ENCODE measurements around the gene CLASP1. TPM values are rescaled to one million over a fixed set of nuclear protein-coding genes. Genes with fewer than 3 reads are reported as not detected.
A peak's percentile ranks its signal among the peaks of the same experiment; 100 is the strongest.

Gene CLASP1
- total RNA-seq (2021): 45.9 and 51.9 TPM in 2 replicates
- long read RNA-seq, partial matches to known transcripts: 12 of 29 reads
- long read RNA-seq, other reads (novel, unspliced or antisense): 17 of 29 reads

- H3K4me3 Mint-ChIP-seq: peak within 1 kb of the TSS; percentile 96 to 98
- Histone ChIP-seq H3K9ac (ENCODE audit: extremely low read depth, insufficient read length, low read length) (peak within 1 kb of the TSS; percentile 97), H4K91ac (ENCODE audit: insufficient read length, low read depth, low read length) (no peak within 1 kb of the TSS), H3K4me2 (ENCODE audit: insufficient read depth, insufficient read length, low read length) (peak within 1 kb of the TSS; percentile 92), H3K79me2 (ENCODE audit: insufficient read depth, low read length) (peaks cover 15% of the 10 kb centered on the region; the same call in 1 of the 2 replicates), H2BK15ac (ENCODE audit: low read depth, low read length) (no peak within 1 kb of the TSS), H2BK12ac (ENCODE audit: insufficient read length, low read depth, low read length) (no peak within 1 kb of the TSS), H3K79me1 (ENCODE audit: insufficient read depth, low read depth, low read length, poor library complexity, severe bottlenecking) (peaks cover 5% of the 10 kb centered on the region), H3K23ac (ENCODE audit: insufficient read length, low read depth, low read length) (no peak within 1 kb of the TSS), H3K27me3 (ENCODE audit: insufficient read depth, low read length) (no peaks in the 10 kb centered on the region), H3K9me3 (ENCODE audit: control insufficient read depth, low read depth, low read length) (no peaks in the 10 kb centered on the region), H2BK120ac (ENCODE audit: low read depth, low read length, poor library complexity, severe bottlenecking) (peak within 1 kb of the TSS; percentile 0), H2AFZ (ENCODE audit: low read length) (peak within 1 kb of the TSS; percentile 97), H3K14ac (ENCODE audit: insufficient read depth, low read length) (peak within 1 kb of the TSS; percentile 76), H3K56ac (ENCODE audit: insufficient read length, low read depth, low read length) (no peak within 1 kb of the TSS), H2AK5ac (ENCODE audit: insufficient read length, low read length) (no peak within 1 kb of the TSS), H4K8ac (replicated peaks; ENCODE audit: insufficient read length, low read depth, low read length) (no peak within 1 kb of the TSS), H3K4me1 (ENCODE audit: insufficient read depth, low read length) (no peaks in the 10 kb centered on the region), H2BK20ac (ENCODE audit: low read depth, low read length, poor library complexity, severe bottlenecking) (no peak within 1 kb of the TSS), H2BK5ac (ENCODE audit: insufficient read length, low read length) (peak within 1 kb of the TSS; percentile 24), H4K20me1 (ENCODE audit: control insufficient read depth, insufficient read depth, insufficient read length) (no peaks in the 10 kb centered on the region), H4K5ac (ENCODE audit: insufficient read length, low read depth, low read length) (no peak within 1 kb of the TSS), H3T11ph (ENCODE audit: low read length) (no peak within 1 kb of the TSS), H3K4ac (ENCODE audit: low read depth, low read length) (no peak within 1 kb of the TSS), H3K18ac (ENCODE audit: insufficient read length, low read depth, low read length) (peak within 1 kb of the TSS; percentile 78), H3K23me2 (ENCODE audit: insufficient read length, low read depth, low read length, poor library complexity, severe bottlenecking) (peaks cover 12% of the 10 kb centered on the region), H3K27ac (ENCODE audit: insufficient read length, low read depth, low read length) (peak within 1 kb of the TSS; percentile 77)
- H3K27ac Mint-ChIP-seq: peak within 1 kb of the TSS; percentile 99 to 100 (median 100)
- no CpG with 5 or more reads among the region's 36 CpGs for WGBS (ENCODE audit: extremely low coverage, insufficient read length, low lambda C conversion rate)
- H3K36me3 Mint-ChIP-seq (ENCODE audit: insufficient read depth in 1 of 3, low read depth in 3 of 3): peaks cover 0 to 8% (median 0%) of the 10 kb centered on the region in 3 experiments; a peak in 3 of 7 replicates
- TF ChIP-seq CTCF (conservative IDR thresholded peaks at IDR 0.05): no peak
- peaks cover 20 to 23% of the 10 kb centered on the region in 2 experiments for H3K4me1 Mint-ChIP-seq
- H3K9me3 Mint-ChIP-seq: no peaks in the 10 kb centered on the region
- no peaks in the 10 kb centered on the region for H3K27me3 Mint-ChIP-seq (ENCODE audit: low read depth)
- no peak for DNase-seq
Measured at GRCh38 chr2:121649149-121649595, at the start of gene CLASP1. Gene CLASP1, minus strand, starts transcription at chr2:121649462. Its CDS starts 43,567 bp downstream, at chr2:121605895.

Data from H9 (cell line).